HG02798 (cell line): ENCODE measurements around the gene UGT8.
"Not testable (repeated sequence)": the region's sequence is repeated elsewhere in the genome, so short reads cannot be mapped to it uniquely, and the experiment has no call there.

Source experiments
- ATAC-seq: cut with Tn5 transposase; IDR thresholded peaks from one replicate; pipeline ENCODE4 v1.9.1; 2021; ENCODE audit warnings: mild to moderate bottlenecking; ENCODE audit not compliant: unreplicated experiment, poor library complexity

UGT8 gene

DNA sequence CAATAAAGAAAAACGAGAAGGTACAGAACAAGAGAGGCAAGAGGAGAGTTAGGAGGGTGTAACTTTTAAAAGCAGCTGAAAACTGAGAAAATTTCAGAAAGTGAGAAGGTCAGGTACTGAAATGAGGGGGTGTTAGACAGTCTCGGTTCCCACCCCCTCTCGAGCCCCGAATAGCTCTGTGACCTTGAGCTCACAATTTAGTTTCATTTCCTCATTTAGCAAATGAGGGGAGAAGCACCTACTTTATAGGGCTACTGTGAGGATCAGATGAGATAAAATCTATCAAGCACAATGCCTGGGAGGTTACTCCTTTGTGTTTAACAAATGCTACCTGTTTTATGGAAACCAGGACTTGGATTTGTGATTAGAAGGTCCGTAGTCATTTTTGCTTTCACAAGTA, 4.9 kb downstream of the UGT8 start:
- peak; percentile 97 for ATAC-seq

DNA sequence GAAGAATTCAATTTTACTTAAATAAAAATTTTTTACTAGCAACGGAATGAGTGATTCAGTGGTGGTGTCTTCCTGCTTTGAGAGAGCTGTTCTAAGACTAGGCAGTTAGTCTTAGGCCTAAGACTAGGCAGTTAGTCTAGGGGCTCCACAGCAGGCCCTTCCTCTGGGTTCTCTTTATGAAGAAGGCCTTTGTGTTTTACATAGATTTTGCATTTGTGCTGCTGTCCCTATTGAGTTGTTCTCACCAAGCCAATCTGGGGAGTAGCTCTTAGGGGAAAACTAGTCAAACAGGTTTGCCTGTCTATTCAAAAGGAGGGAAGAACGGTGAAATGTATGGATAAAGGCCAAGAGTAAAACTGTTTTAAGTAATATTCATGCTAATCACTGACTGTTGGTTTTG, 7.6 kb downstream of the UGT8 start:
- no peak for ATAC-seq

DNA sequence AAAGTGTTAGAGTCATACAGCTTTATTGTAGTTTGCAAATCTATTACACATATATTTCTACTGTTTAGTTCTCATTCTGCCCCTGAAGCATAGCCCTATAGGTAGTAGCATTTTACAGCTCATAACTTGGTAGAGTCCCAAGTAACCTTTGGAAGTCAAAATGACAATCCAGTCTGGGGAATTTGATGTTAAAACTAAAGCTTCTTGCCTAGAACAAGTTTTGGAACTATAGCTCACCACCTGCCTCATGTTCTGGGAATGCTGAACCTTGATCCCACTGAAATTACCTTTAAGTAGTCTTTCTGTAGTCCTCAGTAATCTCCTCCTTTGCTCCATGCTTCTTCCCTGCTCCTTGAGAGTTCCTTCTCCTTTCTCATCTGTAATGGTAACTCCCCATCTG, 8.4 kb downstream of the UGT8 start:
- no peak for ATAC-seq

DNA sequence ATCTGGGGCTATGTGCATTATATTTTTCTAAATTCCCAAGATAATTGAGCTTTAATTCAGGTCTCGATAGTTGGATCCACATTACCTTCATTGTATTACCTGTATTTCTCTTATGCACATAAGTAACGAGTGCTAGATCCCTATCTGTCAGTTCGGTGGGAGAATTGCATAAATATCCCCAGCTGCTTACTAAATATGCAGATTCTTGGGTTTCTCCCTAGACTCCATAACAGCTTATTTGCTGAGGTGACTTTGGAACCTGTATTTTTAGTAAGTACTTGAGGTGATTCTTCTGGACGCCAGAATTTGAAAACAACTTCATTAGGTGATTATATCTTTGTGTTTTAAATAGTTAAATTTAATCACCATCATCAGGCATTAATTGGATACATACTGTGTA, 15.0 kb downstream of the UGT8 start:
- no peak for ATAC-seq

DNA sequence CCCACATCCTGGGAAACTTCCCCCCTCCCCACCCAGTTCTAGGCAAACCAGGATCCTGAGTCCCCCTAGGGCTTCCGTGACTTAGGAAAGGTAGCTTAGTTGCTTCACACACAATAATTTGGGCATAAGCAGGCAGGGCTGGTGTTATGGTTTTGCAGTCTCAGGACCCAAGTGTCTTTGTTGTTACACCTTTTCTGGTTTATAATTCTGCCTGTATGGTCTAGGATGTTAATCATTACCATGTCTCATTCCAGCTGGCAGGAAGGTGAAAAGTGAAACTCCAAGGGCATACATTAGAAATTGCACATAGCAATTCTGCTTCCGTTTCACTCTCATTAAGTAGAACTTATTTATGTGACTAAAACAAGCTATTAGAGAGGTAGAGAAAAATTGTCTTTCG, 16.8 kb downstream of the UGT8 start:
- ATAC-seq: no peak

DNA sequence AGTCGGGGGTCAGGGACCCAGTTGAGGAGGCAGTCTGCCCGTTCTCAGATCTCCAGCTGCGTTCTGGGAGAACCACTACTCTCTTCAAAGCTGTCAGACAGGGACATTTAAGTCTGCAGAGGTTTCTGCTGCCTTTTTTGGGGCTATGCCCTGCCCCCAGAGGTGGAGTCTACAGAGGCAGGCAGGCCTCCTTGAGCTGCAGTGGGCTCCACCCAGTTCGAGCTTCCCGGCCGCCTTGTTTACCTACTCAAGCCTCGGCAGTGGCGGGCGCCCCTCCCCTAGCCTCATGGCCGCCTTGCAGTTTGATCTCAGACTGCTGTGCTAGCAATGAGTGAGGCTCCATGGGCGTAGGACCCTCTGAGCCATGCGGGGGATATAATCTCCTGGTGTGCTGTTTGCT, 17.4 kb downstream of the UGT8 start:
- ATAC-seq: not testable (repeated sequence)

DNA sequence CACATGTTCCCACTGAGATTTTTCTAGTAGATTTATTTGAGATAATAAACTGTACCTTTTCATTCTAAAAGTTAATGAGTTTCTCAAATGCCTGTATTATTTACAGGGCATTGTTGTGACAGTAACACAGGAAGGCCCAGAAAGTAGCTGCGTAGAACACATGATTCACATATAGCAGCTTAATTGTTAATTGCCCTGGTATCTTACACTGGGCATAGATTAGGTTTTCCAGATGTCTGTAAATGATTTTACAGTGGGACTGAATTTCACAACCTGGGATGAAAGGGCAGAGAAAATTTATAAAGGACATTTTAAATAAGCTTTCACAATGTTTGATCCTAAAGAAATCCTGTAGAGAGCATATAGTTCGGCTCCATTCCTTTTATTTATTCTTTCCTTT, 27.6 kb downstream of the UGT8 start:
- ATAC-seq: no peak

DNA sequence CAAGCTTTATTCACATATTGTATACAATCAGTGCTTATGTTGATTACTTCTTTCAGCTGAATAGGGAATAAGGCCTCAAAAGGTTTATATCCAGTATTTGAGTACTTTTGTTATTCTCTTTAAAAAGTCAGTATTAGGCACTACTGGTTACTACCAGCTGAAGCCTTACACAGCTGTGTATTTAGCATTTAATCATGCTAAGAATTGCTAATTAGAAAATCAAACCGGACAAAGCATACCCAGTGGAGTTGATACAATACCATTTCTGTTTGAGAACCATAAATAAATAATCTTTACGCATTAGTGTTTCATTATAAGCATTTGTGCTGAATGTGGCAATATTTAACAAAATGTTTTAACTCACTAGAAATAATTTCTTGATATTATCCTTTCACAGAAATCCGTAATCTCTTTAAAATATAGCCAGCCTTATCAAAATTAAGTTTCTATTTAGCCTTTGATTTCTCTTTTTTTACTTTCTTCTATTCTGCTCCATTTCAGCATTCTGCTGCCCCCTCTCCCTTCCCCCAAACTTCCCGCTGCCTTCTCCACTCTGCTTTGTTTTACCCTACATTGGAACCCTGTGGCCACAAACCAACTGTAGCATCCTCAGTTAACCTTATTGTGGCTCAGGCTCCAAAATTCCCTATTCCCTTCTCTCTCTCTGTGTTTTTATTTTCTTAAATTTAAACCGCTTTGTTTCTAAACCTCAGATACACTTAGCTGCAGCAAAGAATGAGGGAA, 37.8 kb downstream of the UGT8 start:
- no peak for ATAC-seq

DNA sequence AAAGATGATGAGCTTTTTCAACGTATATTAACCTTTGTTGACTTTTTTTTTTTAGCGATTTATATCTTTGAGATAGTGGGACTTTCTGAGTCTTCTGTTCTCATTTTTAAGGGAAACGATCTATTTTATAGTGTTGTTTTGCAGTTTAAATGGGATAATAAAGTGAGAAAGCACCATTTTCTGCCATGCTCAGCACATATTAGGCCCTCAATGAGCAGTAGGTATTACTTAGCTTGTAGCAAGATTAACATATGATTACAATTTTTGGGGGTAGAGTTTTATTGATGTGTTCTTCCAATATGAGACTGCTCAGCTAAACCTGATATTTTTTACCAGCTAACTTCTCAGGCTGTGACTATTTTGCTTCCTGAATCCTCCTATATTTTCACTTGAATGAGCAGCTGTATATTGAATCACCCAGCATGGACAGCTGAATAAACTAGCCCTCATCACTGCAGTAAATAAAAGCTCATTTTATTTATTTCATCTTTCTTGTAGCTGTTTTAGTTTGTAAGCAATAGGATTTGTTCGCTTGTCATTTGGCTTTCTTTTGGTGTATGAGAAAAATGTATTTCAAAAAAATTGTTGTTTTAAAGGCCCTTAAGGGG, 43.7 kb downstream of the UGT8 start:
- no peak for ATAC-seq

DNA sequence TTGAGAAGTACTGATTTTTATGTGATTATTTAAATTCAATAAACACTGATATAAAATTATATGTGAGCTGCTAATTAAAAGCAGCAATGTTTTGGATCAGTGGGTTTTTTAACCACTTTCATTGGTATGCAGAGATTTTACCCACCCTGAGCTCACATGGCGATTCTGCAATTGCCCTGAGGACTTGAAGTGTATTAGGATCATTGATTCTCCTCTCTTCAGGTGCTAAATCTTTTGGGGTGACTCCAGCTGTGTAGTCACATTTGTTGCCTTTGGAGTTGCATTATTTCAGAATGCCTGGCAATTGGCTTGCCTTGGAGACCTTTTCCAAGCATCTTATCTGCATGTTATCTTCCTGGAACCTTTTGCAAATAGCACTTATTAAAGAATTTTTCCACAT, 51.3 kb downstream of the UGT8 start:
- ATAC-seq: no peak

DNA sequence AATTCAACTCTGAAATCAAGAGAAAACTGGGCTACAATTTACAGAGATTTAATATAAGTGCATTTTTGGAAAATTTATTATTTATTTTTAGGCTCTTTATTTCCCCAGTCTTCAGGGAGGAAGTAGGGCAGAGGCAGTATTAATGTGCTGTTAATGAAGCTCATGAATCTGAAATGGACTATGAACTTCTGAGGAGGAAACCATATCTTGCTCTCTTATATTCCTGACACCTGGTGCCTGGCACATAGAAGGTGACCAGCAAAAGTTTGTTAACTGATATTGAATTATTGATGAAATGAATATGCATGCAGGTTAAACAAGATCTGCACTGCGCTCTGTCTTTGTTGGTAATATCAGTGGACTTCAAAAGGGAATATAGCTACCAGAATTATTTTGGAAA, 55.1 kb downstream of the UGT8 start:
- no peak for ATAC-seq

DNA sequence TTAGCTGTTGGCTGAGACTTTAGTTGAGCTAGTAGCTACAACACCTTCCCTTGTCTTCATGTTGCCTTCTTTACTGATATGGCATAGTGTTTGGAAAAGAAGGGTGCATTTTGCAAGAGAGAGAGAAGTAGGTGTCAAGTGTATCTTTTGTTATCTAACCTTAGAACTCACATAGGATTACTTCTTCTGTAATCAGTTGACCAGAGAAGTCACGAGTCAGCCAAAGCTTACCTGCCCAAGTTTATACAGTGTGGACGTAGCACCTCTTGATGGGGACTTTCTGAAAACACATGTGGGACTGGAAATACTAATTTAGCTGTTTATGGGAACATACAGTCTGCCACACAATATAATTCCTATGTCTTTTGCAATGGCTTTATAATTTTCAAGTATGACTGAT, 56.0 kb downstream of the UGT8 start:
- ATAC-seq: no peak

DNA sequence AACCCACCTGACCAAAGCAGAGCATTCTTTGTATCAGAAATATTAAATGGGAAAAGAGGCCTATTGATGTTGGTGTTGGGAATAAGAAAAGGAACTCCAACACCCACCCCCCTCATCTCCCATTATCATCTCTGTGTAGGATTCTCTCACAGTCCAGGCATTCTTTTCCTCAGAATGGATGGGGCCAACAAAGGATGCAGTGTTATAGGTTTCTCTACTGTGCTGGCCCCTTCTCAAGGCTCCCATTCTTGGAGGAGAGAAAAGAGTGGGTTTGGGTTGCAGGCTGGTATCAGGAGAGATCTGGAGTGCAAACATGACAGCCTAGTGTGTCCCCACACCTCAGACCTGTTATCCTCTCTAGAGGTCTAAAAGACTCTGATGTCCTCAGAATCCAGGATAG, 59.6 kb downstream of the UGT8 start:
- no peak for ATAC-seq

DNA sequence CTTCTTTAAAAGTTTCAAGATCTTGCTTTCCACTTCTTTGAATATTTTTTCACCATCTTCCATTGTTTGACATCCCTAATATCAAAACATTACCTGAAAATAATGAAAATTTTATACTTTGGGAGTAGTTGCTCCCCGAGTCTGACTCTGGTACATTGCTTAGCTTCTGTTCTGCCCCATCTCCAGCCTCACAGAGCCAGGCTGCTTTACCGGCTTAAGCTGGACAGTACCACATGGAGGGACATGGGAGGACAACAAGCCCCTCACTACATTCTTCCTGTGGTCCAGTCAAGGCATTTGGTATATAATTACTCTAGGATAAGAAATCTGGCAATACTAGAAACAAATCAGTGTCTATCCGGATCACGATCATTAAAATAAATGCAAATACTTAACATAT, 60.2 kb downstream of the UGT8 start:
- no peak for ATAC-seq

DNA sequence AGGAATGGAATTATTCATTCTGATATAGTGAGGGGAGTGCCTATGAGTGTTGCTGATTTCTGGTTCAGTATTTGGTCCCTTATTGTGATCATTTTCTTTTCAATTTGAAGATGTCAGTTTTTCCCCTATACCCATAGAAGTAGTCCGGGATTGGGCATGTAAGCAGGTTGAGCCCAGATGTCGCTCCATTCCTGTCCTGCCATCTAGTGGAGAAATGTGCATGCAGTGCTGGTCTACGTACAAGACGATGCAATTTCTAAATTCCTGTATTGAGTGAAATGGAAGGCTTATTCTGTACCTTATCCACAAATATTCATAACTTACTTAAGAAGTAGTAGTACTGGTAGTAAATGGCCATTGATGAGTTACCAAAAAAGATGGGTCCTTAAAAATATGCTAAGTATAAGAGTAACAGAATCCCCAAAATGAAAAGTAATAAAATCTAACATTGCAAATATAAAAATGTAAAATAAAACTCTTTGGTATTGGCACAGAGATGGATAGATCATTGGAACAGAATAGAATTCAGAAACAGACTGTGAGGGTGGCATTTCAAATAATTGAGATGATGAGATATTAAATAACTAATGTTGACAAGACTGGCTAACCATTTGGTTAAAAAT, 60.9 kb downstream of the UGT8 start:
- peak; percentile 95 for ATAC-seq

DNA sequence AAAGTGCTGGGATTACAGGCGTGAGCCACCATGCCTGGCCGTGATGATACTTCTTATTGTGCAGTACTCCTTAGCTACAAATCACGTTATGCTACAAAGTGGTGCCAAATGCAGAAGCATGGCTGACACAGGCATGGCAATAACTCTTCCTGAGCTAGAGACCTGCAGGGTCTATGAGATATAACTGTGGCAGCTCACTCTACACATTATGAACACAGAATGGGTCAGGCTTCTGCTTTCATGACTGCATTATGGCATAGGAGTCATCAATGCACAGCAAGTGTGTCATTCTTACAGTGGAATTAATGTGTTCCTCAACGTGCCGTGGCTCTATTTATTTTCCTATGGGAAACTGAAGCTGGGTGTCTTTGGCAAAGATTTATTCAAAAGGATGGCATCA, 64.5 kb downstream of the UGT8 start:
- ATAC-seq: no peak

DNA sequence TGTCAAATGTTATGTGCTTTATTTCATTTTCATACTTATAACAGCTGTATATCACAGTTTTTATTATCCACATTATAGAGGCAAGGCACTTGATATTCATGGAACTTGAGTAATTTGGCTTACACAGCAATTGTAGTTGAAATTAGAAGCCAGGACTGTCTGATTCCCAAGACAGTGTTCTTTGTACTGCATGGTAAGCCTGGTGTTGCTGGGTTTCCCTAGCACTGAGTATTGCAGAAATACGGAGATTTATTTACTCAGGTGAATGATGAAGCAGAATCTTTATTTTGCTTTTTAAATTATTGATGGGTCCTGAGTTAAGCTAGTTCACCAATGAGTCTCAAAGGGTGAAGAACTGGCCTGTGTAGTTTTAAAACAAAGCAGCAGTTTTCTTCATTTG, 70.0 kb downstream of the UGT8 start:
- no peak for ATAC-seq

DNA sequence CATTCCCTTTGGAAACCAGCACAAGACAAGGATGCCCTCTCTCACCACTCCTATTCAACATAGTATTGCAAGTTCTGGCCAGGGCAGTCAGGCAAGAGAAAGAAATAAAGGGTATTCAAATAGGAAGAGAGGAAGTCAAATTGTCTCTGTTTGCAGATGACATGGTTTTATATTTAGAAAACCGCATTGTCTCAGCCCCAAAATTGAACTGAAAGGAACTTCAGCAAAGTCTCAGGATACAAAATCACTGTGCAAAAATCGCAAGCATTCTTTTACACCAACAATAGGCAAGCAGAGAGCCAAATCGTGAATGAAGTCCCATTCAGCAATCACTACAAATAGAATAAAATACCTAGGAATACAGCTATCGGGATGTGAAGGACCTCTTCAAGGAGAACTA, 72.1 kb downstream of the UGT8 start:
- not testable (repeated sequence) for ATAC-seq

DNA sequence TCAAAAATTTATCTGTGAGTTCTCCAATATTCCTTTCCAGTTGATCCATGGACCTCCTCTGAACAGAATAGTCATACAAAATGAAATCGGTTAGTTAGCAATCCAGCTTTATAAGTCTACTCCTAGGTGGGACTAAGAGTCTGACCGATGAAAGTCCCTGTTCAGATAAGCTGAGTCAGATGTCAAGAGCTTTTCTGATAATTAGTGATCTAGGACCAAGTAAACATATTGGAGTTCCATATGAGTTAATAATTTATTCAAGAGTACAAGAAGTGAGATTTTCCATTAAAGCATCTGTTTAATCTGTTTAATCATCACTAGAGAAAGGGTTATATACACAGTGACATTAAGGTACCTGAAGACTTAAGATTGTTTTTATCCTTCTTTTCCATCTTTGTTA, 74.7 kb downstream of the UGT8 start:
- no peak for ATAC-seq

DNA sequence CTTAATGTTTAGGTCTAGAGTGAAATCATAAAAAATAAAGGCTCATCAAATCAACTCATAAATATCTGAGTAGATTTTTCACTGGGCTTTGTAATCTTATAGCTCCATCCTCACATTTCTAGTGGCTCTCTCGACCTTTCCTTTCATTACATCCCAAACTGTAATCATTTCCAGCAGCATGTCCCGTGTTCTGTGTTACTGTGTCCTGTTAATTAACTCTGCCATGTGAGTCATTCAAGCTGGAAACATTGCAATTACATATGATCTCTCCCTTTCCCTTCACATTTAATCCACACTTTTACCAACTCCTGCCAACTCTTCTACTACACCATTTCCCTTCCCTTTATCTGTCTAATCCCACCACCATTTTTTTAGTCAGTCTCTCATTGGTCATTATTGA, 75.5 kb downstream of the UGT8 start:
- ATAC-seq: no peak

DNA sequence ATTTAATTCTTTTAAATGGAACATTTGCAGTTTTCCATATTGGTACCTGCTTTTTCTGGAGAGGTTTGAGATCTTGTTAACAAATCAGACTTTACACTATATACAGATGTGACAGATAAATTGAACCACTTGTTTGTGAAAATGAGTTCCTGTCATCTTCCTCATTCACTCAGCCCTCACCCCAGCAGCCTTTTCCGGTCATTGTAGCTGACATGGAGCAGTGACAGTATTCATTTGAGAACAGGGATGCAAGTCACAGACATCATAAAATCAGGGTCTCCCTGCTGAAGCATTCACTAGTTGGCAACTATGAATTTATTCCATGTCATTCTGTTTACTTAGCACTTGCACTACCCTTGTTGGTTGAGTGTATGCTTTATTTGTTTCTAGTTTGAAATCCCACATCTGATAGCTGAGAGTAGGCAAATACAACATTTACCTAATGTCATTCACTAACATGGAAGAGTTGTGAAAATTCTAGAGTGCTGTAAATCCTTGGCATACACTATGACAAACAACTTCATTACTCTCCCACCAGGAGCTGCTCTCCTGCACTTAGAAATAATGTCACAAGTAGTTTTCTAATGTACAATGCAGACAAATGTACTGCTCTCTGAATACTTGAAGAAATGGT, 78.9 kb downstream of the UGT8 start:
- ATAC-seq: no peak
